HG03064 (cell line): ENCODE results near the gene OTX1.

ENCODE experiments used
- ATAC-seq: cut with Tn5 transposase; IDR thresholded peaks from one replicate; pipeline ENCODE4 v1.9.1; 2021; ENCODE audit warnings: low read depth; ENCODE audit not compliant: unreplicated experiment

Gene OTX1

DNA sequence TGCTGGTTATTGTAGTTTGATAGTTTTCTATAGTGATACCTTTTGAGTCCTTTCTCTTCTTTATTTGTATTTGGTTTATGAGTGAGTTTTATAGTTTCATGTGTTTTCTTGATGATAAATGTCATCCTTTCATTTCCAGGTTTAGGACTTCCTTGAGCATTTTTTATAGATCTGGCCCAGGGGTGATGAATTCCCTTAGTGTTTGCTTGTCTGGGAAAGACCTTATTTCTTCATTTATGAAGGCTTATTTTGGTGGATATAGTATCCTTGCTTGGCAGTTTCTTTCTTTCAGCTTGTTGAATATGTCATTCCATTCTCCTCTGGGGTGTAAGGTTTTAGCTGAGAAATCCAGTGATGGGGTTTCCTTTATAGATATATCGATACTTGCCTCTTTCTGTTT lies 53.9 kb downstream of the OTX1 start:
- no peak for ATAC-seq
